Tibial nerve (tissue), 4 donors: ENCODE data around the gene TCF4. TPM values are rescaled to one million over a fixed set of nuclear protein-coding genes. Genes with fewer than 3 reads are reported as not detected.
A peak's percentile ranks its signal among the peaks of the same experiment; 100 is the strongest.

ENCODE experiments used
- DNase-seq, 2 donors: peaks; one replicate each; pipeline ENCODE4 v3.0.0-alpha.2; 2019; ENCODE audit warnings: low spot score in 2 of 2
- H3K27ac ChIP-seq, 4 donors: fragments of 200-600 bp; sonication (generic) in 3 of 4; one replicate each; pipeline ENCODE4 v1.5.1; 2017 to 2019; ENCODE audit warnings: mild to moderate bottlenecking in 1 of 4
- H3K27me3 ChIP-seq, 2 donors: fragments of 200-600 bp; sonication (generic) in 1 of 2; one replicate each; pipeline versions ENCODE4 v1.5.1 to v1.6.0; 2017 to 2019
- H3K36me3 ChIP-seq, 3 donors: fragments of 200-600 bp; sonication (generic); one replicate each; pipeline ENCODE4 v1.5.1; 2018 to 2019
- H3K4me1 ChIP-seq, 4 donors: fragments of 200-600 bp; sonication (generic) in 3 of 4; one replicate each; pipeline ENCODE4 v1.5.1; 2017 to 2019
- H3K4me3 ChIP-seq, 4 donors: fragments of 200-600 bp; sonication (generic) in 3 of 4; one replicate each; pipeline ENCODE4 v1.5.1; 2017 to 2019; ENCODE audit warnings: mild to moderate bottlenecking in 1 of 4, moderate library complexity in 1 of 4
- H3K9me3 ChIP-seq, 4 donors: fragments of 200-600 bp; sonication (generic) in 3 of 4; one replicate each; pipeline ENCODE4 v1.5.1; 2017 to 2019
- CTCF ChIP-seq, 5 experiments: fragments of 200-600 bp in 3 of 5; fragments of 450-650 bp in 2 of 5; sonication (generic) in 3 of 5; IDR thresholded peaks; one replicate each; pipeline ENCODE4 v1.5.1; 2016 to 2019; ENCODE audit warnings: antibody characterized with exemption in 5 of 5, mild to moderate bottlenecking in 3 of 5, moderate library complexity in 2 of 5
- EP300 ChIP-seq, 2 donors: sonication (generic); formaldehyde crosslinking; IDR thresholded peaks; one replicate each; pipeline ENCODE4 v1.6.1; 2017; ENCODE audit warnings: antibody characterized with exemption in 2 of 2, mild to moderate bottlenecking in 1 of 2
- POLR2A ChIP-seq, 2 donors: fragments of 450-650 bp; IDR thresholded peaks; one replicate each; pipeline ENCODE4 v1.6.1; 2017; ENCODE audit warnings: antibody characterized with exemption in 2 of 2, mild to moderate bottlenecking in 2 of 2, moderate library complexity in 2 of 2
- WGBS, 2 donors: methylation state at CpG; one replicate each; pipeline ENCODE4 v1.1.5; 2018; 5-methylcytosine and 5-hydroxymethylcytosine counted together
- total RNA-seq, 4 donors: library from RNA; depleted of rRNA; stranded (reverse); fragments of >200 nt; gene quantifications; one replicate each; pipeline ENCODE4 v1.1.0, GENCODE V29; 2016

TCF4 gene
- total RNA-seq, 4 donors from 2014 or later: 100 to 157 (median 114) TPM

GRCh38 chr18:55316486-55317184 is 271.4 kb downstream of the TCF4 start:
- Histone ChIP-seq H3K9me3 (no peaks in the 10 kb centered on the region), H3K4me1 (peaks cover 0 to 37% (median 8%) of the 10 kb centered on the region in 4 donors), H3K27me3 (no peaks in the 10 kb centered on the region), H3K36me3 (no peaks in the 10 kb centered on the region), H3K4me3 (no peak overlapping the region), H3K27ac (peak overlapping the region in 2 of 4 donors; percentile 92)
- TF ChIP-seq POLR2A (IDR thresholded peaks at IDR 0.05): no peak
- 55 to 58% methylated on average over 4 of the region's 4 CpGs for WGBS, 2 donors
- DNase-seq: no peak

DNA sequence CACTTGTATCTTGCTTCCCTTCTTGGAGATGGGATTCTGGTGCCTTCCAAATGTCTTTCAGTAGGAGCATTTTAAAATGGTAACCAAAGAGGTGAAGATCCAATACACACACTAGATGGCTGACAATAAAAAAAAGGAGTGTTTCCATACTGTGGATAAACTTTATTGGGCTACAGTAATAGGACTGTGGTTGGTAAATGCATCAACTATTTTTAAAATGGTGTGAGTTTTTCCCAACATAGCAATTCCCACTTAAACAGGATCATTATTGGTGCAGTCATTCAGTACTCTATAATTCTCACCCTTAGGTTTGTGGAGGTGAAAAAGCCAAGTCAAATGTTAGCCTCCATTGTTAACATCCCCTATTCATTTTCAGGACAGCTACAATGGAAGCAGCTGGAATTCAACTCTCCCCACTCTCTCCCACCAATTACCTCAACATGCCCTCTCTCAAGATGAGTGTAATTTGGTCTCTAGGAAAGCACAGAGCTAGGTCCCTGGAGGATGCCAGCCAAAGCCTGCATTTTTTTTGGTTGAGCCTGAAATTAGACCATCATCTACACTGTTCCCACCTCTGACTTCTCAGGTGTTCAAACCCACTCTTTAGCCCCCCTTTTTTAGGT is 273.3 kb downstream of the TCF4 start:
- Histone ChIP-seq H3K9me3 (no peaks in the 10 kb centered on the region), H3K27me3 (no peaks in the 10 kb centered on the region), H3K27ac (no peak overlapping the region), H3K4me1 (peaks cover 0 to 43% (median 10%) of the 10 kb centered on the region in 4 donors), H3K4me3 (no peak overlapping the region), H3K36me3 (no peaks in the 10 kb centered on the region)
- no peak for DNase-seq
- TF ChIP-seq POLR2A (IDR thresholded peaks at IDR 0.05) (no peak), CTCF (IDR thresholded peaks at IDR 0.05) (no peak), EP300 (IDR thresholded peaks at IDR 0.05) (no peak)

DNA sequence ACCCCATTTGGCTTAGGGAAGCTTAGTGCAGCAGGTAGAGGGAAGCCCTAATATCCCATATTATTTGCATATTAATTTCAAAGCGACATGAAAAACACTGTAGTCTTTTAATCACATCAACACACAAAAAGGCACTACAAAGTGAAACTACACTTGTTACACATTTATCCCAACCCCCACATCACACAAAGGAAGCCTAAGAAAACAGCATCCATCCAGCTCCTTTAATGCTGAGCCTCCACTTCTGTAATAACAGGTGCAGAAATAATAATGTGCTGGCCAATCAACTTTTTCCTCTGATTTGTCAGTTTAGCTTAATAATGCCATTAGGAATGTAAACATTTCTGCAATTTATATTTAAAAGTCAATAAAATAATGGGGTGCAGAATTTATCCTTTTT is 274.0 kb downstream of the TCF4 start:
- TF ChIP-seq EP300 (IDR thresholded peaks at IDR 0.05) (no peak), POLR2A (IDR thresholded peaks at IDR 0.05) (no peak), CTCF (IDR thresholded peaks at IDR 0.05) (no peak)
- no peaks in the 10 kb centered on the region for H3K9me3 ChIP-seq
- H3K4me3 ChIP-seq: no peak overlapping the region
- WGBS, 2 donors: 77 to 79% methylated on average over 1 of the region's 1 CpG
- no peak for DNase-seq
- H3K4me1 ChIP-seq: peaks cover 0 to 40% (median 10%) of the 10 kb centered on the region in 4 donors
- H3K36me3 ChIP-seq: no peaks in the 10 kb centered on the region
- no peak overlapping the region for H3K27ac ChIP-seq
- H3K27me3 ChIP-seq: no peaks in the 10 kb centered on the region

DNA sequence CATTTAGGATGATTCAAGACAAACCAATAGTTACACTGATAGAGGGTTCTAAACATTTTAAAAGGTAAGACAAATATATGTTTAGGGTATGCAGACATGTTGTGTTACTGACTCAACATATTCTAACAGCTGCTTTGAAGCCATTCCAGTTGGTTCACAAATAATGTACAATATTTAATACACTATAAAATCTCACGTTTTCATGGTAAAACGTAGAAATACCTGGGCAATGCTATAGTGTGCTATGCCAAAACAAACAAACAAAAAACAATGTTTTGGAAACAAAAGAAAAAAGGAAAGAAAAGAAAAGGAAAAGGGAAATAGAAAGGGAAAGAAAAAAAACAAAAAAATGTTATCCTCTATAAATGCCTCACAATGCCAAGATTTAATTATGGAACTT is 277.1 kb downstream of the TCF4 start:
- H3K27ac ChIP-seq: no peak overlapping the region
- TF ChIP-seq EP300 (IDR thresholded peaks at IDR 0.05): no peak
- no peak for TF ChIP-seq CTCF (IDR thresholded peaks at IDR 0.05)
- TF ChIP-seq POLR2A (IDR thresholded peaks at IDR 0.05): no peak
- no peaks in the 10 kb centered on the region for H3K27me3 ChIP-seq
- no peak for DNase-seq
- 71 to 74% methylated on average over 2 of the region's 2 CpGs for WGBS, 2 donors
- no peaks in the 10 kb centered on the region for H3K36me3 ChIP-seq
- H3K4me3 ChIP-seq: no peak overlapping the region
- H3K9me3 ChIP-seq: no peaks in the 10 kb centered on the region
- peaks cover 0 to 11% (median 4%) of the 10 kb centered on the region in 4 donors for H3K4me1 ChIP-seq

DNA sequence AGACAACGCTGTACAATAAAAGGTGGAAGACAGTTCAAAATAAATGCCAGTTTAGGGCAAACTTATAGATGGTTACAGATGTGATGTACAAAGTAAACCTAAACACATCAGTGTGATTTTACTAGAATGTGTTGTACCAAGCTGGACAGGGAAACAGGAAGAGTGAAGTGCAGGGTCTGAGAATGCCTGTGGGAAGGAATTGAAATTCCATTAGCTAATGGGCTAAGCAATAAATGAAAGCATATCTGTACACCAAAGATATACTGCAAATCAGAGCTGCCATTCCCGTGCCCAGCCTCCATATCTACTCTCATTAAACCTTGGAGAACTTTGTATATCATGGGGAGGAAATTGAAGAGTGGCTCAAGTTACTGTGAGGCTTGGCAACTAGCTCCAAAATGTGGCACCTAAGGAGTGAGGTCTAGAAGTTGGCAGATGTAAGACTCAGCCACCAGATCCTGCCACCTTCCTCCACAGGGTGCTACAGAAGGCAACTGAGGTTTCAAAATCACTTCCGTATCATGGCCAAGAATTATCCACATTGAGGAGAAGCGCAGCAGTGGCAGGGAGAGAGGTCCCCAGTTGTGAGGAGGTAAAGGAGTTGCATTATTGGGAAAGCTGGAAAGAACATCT is 277.8 kb downstream of the TCF4 start:
- no peaks in the 10 kb centered on the region for H3K36me3 ChIP-seq
- H3K4me1 ChIP-seq: peaks cover 0 to 8% (median 3%) of the 10 kb centered on the region in 4 donors
- DNase-seq: no peak
- TF ChIP-seq EP300 (IDR thresholded peaks at IDR 0.05): no peak
- no peaks in the 10 kb centered on the region for H3K27me3 ChIP-seq
- no peak overlapping the region for H3K4me3 ChIP-seq
- H3K9me3 ChIP-seq: no peaks in the 10 kb centered on the region
- H3K27ac ChIP-seq: no peak overlapping the region
- WGBS, 2 donors: 87% methylated on average over 4 of the region's 4 CpGs

DNA sequence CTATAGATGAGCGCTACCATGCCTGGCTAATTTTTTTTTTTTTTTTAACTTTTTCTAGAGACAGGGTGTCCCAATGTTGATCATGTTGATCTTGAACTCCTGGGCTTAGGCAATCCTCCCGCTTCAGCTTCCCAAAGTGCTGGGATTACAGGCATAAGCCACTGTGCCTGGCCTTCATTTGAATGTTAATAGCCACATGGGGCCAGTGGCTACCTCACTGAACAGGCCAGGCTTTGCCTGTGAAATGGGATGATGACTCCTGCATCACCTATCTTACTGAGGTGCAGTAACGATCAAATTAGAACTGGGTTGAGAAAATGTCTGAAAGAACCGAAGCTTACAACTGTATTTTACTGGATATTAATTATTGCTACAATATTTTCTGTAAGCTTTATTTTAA is 278.7 kb downstream of the TCF4 start:
- TF ChIP-seq EP300 (IDR thresholded peaks at IDR 0.05): no peak
- no peak for TF ChIP-seq POLR2A (IDR thresholded peaks at IDR 0.05)
- TF ChIP-seq CTCF (IDR thresholded peaks at IDR 0.05): no peak
- no peak overlapping the region for H3K27ac ChIP-seq
- H3K9me3 ChIP-seq: no peaks in the 10 kb centered on the region
- peaks cover 0 to 8% (median 3%) of the 10 kb centered on the region in 4 donors for H3K4me1 ChIP-seq
- H3K36me3 ChIP-seq: no peaks in the 10 kb centered on the region
- 95 to 98% methylated on average over 4 of the region's 4 CpGs for WGBS, 2 donors
- no peak for DNase-seq
- no peaks in the 10 kb centered on the region for H3K27me3 ChIP-seq
- H3K4me3 ChIP-seq: no peak overlapping the region
